Measurements from ENCODE around the gene SLC25A13. TPM values are rescaled to one million over a fixed set of nuclear protein-coding genes. Genes with fewer than 3 reads are reported as not detected.

Gene SLC25A13
- total RNA-seq, 1 experiment from 2014 or later = 71.7 TPM

DNA sequence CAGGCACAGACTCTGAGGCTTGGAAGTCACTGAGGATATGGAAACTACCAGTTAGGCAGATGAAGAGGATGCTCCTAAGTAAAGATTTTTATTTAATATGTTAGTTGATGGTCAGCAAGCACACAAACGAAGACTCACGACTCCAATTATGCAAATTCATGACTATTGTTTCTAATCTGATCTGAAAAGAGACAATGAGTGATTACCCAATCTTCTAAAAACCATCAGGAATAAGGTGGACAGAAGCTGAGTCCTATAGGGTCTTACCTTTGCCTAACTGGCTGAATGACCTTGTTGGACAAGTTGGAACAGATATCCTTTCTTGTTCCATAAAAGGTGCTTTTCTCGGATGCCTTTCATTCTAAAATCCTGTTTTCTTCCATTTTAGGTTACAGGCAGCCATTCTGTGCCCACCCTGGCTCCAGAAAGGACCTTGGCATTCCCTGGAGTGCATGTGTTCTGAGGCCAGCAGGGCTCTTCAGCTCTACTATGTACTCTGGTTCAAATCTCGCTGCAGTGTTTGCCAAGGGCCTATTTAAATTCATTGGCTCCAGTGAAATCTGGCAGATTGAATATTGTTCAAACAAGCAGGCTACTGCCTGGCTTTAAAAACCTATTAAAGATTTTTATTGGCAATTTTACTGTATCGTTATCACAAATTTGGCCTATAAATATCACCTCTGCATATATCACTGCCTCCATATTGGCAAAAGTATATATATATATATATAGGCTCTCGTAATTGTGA lies 77.5 kb downstream of the SLC25A13 start:
- no peaks in the 10 kb centered on the region for H4K20me1 ChIP-seq (ENCODE audit: control insufficient read depth, insufficient read depth, insufficient read length)
- H3K4me1 ChIP-seq (ENCODE audit: insufficient read depth, low read length) = no peaks in the 10 kb centered on the region
- H3K36me3 Mint-ChIP-seq (ENCODE audit: insufficient read depth in 1 of 3, low read depth in 3 of 3) = no peaks in the 10 kb centered on the region
- H3K27ac Mint-ChIP-seq = no peak overlapping the region
- no peaks in the 10 kb centered on the region for H3K23me2 ChIP-seq (ENCODE audit: insufficient read length, low read depth, low read length, poor library complexity, severe bottlenecking)
- no peak overlapping the region for H2BK5ac ChIP-seq (ENCODE audit: insufficient read length, low read length)
- no peak overlapping the region for H3K9ac ChIP-seq (ENCODE audit: extremely low read depth, insufficient read length, low read length)
- peaks cover 2% of the 10 kb centered on the region; the same call in 1 of the 2 replicates for H3K79me2 ChIP-seq (ENCODE audit: insufficient read depth, low read length)
- no peak overlapping the region for H3K4me3 Mint-ChIP-seq
- no peak overlapping the region for H2BK12ac ChIP-seq (ENCODE audit: insufficient read length, low read depth, low read length)
- TF ChIP-seq, protein P1, sequence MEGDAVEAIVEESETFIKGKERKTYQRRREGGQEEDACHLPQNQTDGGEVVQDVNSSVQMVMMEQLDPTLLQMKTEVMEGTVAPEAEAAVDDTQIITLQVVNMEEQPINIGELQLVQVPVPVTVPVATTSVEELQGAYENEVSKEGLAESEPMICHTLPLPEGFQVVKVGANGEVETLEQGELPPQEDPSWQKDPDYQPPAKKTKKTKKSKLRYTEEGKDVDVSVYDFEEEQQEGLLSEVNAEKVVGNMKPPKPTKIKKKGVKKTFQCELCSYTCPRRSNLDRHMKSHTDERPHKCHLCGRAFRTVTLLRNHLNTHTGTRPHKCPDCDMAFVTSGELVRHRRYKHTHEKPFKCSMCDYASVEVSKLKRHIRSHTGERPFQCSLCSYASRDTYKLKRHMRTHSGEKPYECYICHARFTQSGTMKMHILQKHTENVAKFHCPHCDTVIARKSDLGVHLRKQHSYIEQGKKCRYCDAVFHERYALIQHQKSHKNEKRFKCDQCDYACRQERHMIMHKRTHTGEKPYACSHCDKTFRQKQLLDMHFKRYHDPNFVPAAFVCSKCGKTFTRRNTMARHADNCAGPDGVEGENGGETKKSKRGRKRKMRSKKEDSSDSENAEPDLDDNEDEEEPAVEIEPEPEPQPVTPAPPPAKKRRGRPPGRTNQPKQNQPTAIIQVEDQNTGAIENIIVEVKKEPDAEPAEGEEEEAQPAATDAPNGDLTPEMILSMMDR (conservative IDR thresholded peaks at IDR 0.05) = no peak
- H3K9me3 Mint-ChIP-seq = no peaks in the 10 kb centered on the region
- H3K27me3 ChIP-seq (ENCODE audit: insufficient read depth, low read length) = no peaks in the 10 kb centered on the region
- no peaks in the 10 kb centered on the region for H3K27me3 Mint-ChIP-seq (ENCODE audit: low read depth)
- no CpG with 5 or more reads among the region's 6 CpGs for WGBS (ENCODE audit: extremely low coverage, insufficient read length, low lambda C conversion rate)
- no peak overlapping the region for H4K91ac ChIP-seq (ENCODE audit: insufficient read length, low read depth, low read length)
- no peak for DNase-seq
- no peak overlapping the region for H4K5ac ChIP-seq (ENCODE audit: insufficient read length, low read depth, low read length)
- H2BK120ac ChIP-seq (ENCODE audit: low read depth, low read length, poor library complexity, severe bottlenecking) = no peak overlapping the region
- no peak overlapping the region for H3K14ac ChIP-seq (ENCODE audit: insufficient read depth, low read length)
- no peak overlapping the region for H3T11ph ChIP-seq (ENCODE audit: low read length)
- H3K4me2 ChIP-seq (ENCODE audit: insufficient read depth, insufficient read length, low read length) = no peak overlapping the region
- H3K23ac ChIP-seq (ENCODE audit: insufficient read length, low read depth, low read length) = no peak overlapping the region
- H4K8ac ChIP-seq (replicated peaks; ENCODE audit: insufficient read length, low read depth, low read length) = no peak overlapping the region
- no peak overlapping the region for H2AFZ ChIP-seq (ENCODE audit: low read length)
- H3K4me1 Mint-ChIP-seq = peaks cover 7% of the 10 kb centered on the region in 2 experiments
- no peak overlapping the region for H3K27ac ChIP-seq (ENCODE audit: insufficient read length, low read depth, low read length)
- no peak overlapping the region for H3K56ac ChIP-seq (ENCODE audit: insufficient read length, low read depth, low read length)
- H2BK15ac ChIP-seq (ENCODE audit: low read depth, low read length) = no peak overlapping the region
- no peak overlapping the region for H3K18ac ChIP-seq (ENCODE audit: insufficient read length, low read depth, low read length)
- no peak overlapping the region for H2BK20ac ChIP-seq (ENCODE audit: low read depth, low read length, poor library complexity, severe bottlenecking)
- no peaks in the 10 kb centered on the region for H3K9me3 ChIP-seq (ENCODE audit: control insufficient read depth, low read depth, low read length)
- H3K4ac ChIP-seq (ENCODE audit: low read depth, low read length) = no peak overlapping the region
- no peaks in the 10 kb centered on the region for H3K79me1 ChIP-seq (ENCODE audit: insufficient read depth, low read depth, low read length, poor library complexity, severe bottlenecking)
- H2AK5ac ChIP-seq (ENCODE audit: insufficient read length, low read length) = no peak overlapping the region

Data from H9 (cell line).